ENCODE measurements around the gene NDC80. TPM values are rescaled to one million over a fixed set of nuclear protein-coding genes. Genes with fewer than 3 reads are reported as not detected.

The NDC80 gene
- total and polyA plus RNA-seq, 11 donors, result 0.09 to 5.0 (median 0.35) TPM; not detected in 1

GRCh38 chr18:2529154-2529553, 42.2 kb upstream of the NDC80 start:
- TF ChIP-seq POLR2A (IDR thresholded peaks at IDR 0.05) (no peak), CTCF (IDR thresholded peaks at IDR 0.05) (no peak)
- intact Hi-C loops (cut with DNase I), result no loop called here
- peaks cover 0 to 10% (median 0%) of the 10 kb centered on the region in 12 donors for H3K9me3 ChIP-seq
- no peaks in the 10 kb centered on the region for H3K4me1 ChIP-seq
- no peak overlapping the region for H3K27ac ChIP-seq
- no peak for ATAC-seq
- WGBS, 4 donors, result 85 to 93% (median 88%) methylated on average over 7 of the region's 7 CpGs
- no peaks in the 10 kb centered on the region for H3K27me3 ChIP-seq
- no peak overlapping the region for H3K4me3 ChIP-seq
- no peak for DNase-seq
- H3K36me3 ChIP-seq, result peaks cover 0 to 2% (median 0%) of the 10 kb centered on the region in 9 donors

GRCh38 chr18:2531751-2532150, 39.6 kb upstream of the NDC80 start:
- intact Hi-C loops (cut with DNase I), result loop anchor here in 1 of 10 donors (10.0 kb wide), 1 partner anchor 197 kb away; no protein-coding TSS in a partner anchor
- Histone ChIP-seq H3K27me3 (no peaks in the 10 kb centered on the region), H3K27ac (no peak overlapping the region), H3K4me3 (no peak overlapping the region), H3K9me3 (peaks cover 0 to 10% (median 0%) of the 10 kb centered on the region in 12 donors), H3K36me3 (peaks cover 0 to 15% (median 0%) of the 10 kb centered on the region in 9 donors), H3K4me1 (no peaks in the 10 kb centered on the region)
- ATAC-seq, result no peak
- 81 to 93% (median 88%) methylated on average over 2 of the region's 2 CpGs for WGBS, 4 donors
- TF ChIP-seq CTCF (IDR thresholded peaks at IDR 0.05) (no peak), POLR2A (IDR thresholded peaks at IDR 0.05) (no peak)
- DNase-seq, result no peak

GRCh38 chr18:2532797-2533196, 38.6 kb upstream of the NDC80 start:
- intact Hi-C loops (cut with DNase I), result loop anchor here in 1 of 10 donors (10.0 kb wide), 1 partner anchor 198 kb away; no protein-coding TSS in a partner anchor
- Histone ChIP-seq H3K9me3 (peaks cover 0 to 10% (median 0%) of the 10 kb centered on the region in 12 donors), H3K27ac (no peak overlapping the region), H3K27me3 (no peaks in the 10 kb centered on the region), H3K4me3 (no peak overlapping the region), H3K36me3 (peaks cover 0 to 15% (median 0%) of the 10 kb centered on the region in 9 donors), H3K4me1 (no peaks in the 10 kb centered on the region)
- TF ChIP-seq CTCF (IDR thresholded peaks at IDR 0.05) (no peak), POLR2A (IDR thresholded peaks at IDR 0.05) (no peak)
- DNase-seq, result no peak
- WGBS, 4 donors, result 94 to 97% (median 96%) methylated on average over 2 of the region's 2 CpGs
- ATAC-seq, result no peak

GRCh38 chr18:2534906-2535305, 36.5 kb upstream of the NDC80 start:
- H3K4me3 ChIP-seq, result no peak overlapping the region
- DNase-seq (no peak), ATAC-seq (no peak)
- 95 to 100% (median 98%) methylated on average over 1 of the region's 1 CpG for WGBS, 4 donors
- peaks cover 0 to 16% (median 7%) of the 10 kb centered on the region in 9 donors for H3K36me3 ChIP-seq
- intact Hi-C loops (cut with DNase I), result loop anchor here in 1 of 10 donors (10.0 kb wide), 1 partner anchor 200 kb away; no protein-coding TSS in a partner anchor
- no peaks in the 10 kb centered on the region for H3K4me1 ChIP-seq
- H3K9me3 ChIP-seq, result peaks cover 0 to 10% (median 0%) of the 10 kb centered on the region in 12 donors
- H3K27me3 ChIP-seq, result no peaks in the 10 kb centered on the region
- H3K27ac ChIP-seq, result no peak overlapping the region
- TF ChIP-seq CTCF (IDR thresholded peaks at IDR 0.05) (no peak), POLR2A (IDR thresholded peaks at IDR 0.05) (no peak)
